ENCODE data around the gene TRPV5. TPM values are rescaled to one million over a fixed set of nuclear protein-coding genes. Genes with fewer than 3 reads are reported as not detected.
"Not testable (repeated sequence)": the region's sequence is repeated elsewhere in the genome, so short reads cannot be mapped to it uniquely, and the experiment has no call there.

TRPV5 gene
- not detected for total RNA-seq
- 0.05 TPM for total RNA-seq (2013)

GRCh38 chr7:142933624-142934023 is at the start of gene TRPV5:
Gene TRPV5, minus strand, starts transcription at chr7:142933746. Its CDS starts 287 bp downstream, at chr7:142933459.
- intact Hi-C loops (cut with micrococcal nuclease), result no loop called here
- Mint-ChIP-seq H3K4me3 (no peak within 1 kb of the TSS), H3K27me3 (ENCODE audit: low read depth in 2 of 2) (peaks cover 9 to 13% of the 10 kb centered on the region in 2 donors), H3K9me3 (no peaks in the 10 kb centered on the region), H3K36me3 (no peaks in the 10 kb centered on the region), H3K4me1 (no peaks in the 10 kb centered on the region), H3K27ac (no peak within 1 kb of the TSS)
- no peak for TF ChIP-seq CTCF (IDR thresholded peaks at IDR 0.05)
- Histone ChIP-seq H3K9me3 (ENCODE audit: control insufficient read depth, insufficient read depth, low read length) (no peaks in the 10 kb centered on the region), H3K4me1 (ENCODE audit: control insufficient read depth, insufficient read depth, low read length) (no peaks in the 10 kb centered on the region), H3K27ac (ENCODE audit: low read length) (no peak within 1 kb of the TSS), H3K4me3 (ENCODE audit: low read length) (no peak within 1 kb of the TSS), H3K36me3 (ENCODE audit: control insufficient read depth, insufficient read depth, low read length) (no peaks in the 10 kb centered on the region), H3K27me3 (ENCODE audit: control insufficient read depth, insufficient read depth, low read length) (no peaks in the 10 kb centered on the region)
- no peak for ATAC-seq
- DNase-seq, result no peak
- WGBS (ENCODE audit: insufficient coverage), result 45% methylated on average over 4 of the region's 4 CpGs

- H3K36me3 Mint-ChIP-seq; intact Hi-C loops (cut with micrococcal nuclease); ATAC-seq; H3K36me3 ChIP-seq (ENCODE audit: control insufficient read depth, insufficient read depth, low read length); H3K9me3 ChIP-seq (ENCODE audit: control insufficient read depth, insufficient read depth, low read length); H3K4me3 ChIP-seq (ENCODE audit: low read length); H3K4me1 Mint-ChIP-seq; H3K27me3 ChIP-seq (ENCODE audit: control insufficient read depth, insufficient read depth, low read length); H3K4me1 ChIP-seq (ENCODE audit: control insufficient read depth, insufficient read depth, low read length); H3K4me3 Mint-ChIP-seq; DNase-seq; H3K27ac Mint-ChIP-seq; H3K27ac ChIP-seq (ENCODE audit: low read length); H3K9me3 Mint-ChIP-seq: not testable (repeated sequence)
- H3K27me3 Mint-ChIP-seq (ENCODE audit: low read depth in 2 of 2), result peaks cover 33 to 39% of the 10 kb centered on the region in 2 donors
- 86% methylated on average over 2 of the region's 4 CpGs for WGBS (ENCODE audit: insufficient coverage)
Observed at GRCh38 chr7:142978402-142978801, 44.9 kb upstream of the TRPV5 start.

- DNase-seq, result no peak
- intact Hi-C loops (cut with micrococcal nuclease), result no loop called here
- ATAC-seq, result no peak
Observed at GRCh38 chr7:142974626-142975025, 41.1 kb upstream of the TRPV5 start.

GRCh38 chr7:142969183-142969582 is 35.6 kb upstream of the TRPV5 start:
- no peaks in the 10 kb centered on the region for H3K9me3 Mint-ChIP-seq
- Histone ChIP-seq H3K36me3 (ENCODE audit: control insufficient read depth, insufficient read depth, low read length) (no peaks in the 10 kb centered on the region), H3K9me3 (ENCODE audit: control insufficient read depth, insufficient read depth, low read length) (no peaks in the 10 kb centered on the region), H3K4me3 (ENCODE audit: low read length) (no peak overlapping the region), H3K27me3 (ENCODE audit: control insufficient read depth, insufficient read depth, low read length) (no peaks in the 10 kb centered on the region), H3K27ac (ENCODE audit: low read length) (no peak overlapping the region), H3K4me1 (ENCODE audit: control insufficient read depth, insufficient read depth, low read length) (no peaks in the 10 kb centered on the region)
- intact Hi-C loops (cut with micrococcal nuclease), result no loop called here
- no peaks in the 10 kb centered on the region for H3K4me1 Mint-ChIP-seq
- no peak for ATAC-seq
- 36% methylated on average over 4 of the region's 4 CpGs for WGBS (ENCODE audit: insufficient coverage)
- H3K36me3 Mint-ChIP-seq, result no peaks in the 10 kb centered on the region
- H3K27ac Mint-ChIP-seq, result no peak overlapping the region
- TF ChIP-seq CTCF (IDR thresholded peaks at IDR 0.05), result no peak
- DNase-seq, result no peak
- no peak overlapping the region for H3K4me3 Mint-ChIP-seq
- H3K27me3 Mint-ChIP-seq (ENCODE audit: low read depth in 2 of 2), result peaks cover 29 to 41% of the 10 kb centered on the region in 2 donors

More at GRCh38 chr7:142974626-142975025, 41.1 kb upstream of the TRPV5 start:
- Mint-ChIP-seq H3K4me1 (no peaks in the 10 kb centered on the region), H3K36me3 (no peaks in the 10 kb centered on the region), H3K27ac (no peak overlapping the region), H3K27me3 (ENCODE audit: low read depth in 2 of 2) (peaks cover 26 to 36% of the 10 kb centered on the region in 2 donors), H3K9me3 (no peaks in the 10 kb centered on the region), H3K4me3 (no peak overlapping the region)
- Histone ChIP-seq H3K36me3 (ENCODE audit: control insufficient read depth, insufficient read depth, low read length) (no peaks in the 10 kb centered on the region), H3K4me1 (ENCODE audit: control insufficient read depth, insufficient read depth, low read length) (no peaks in the 10 kb centered on the region), H3K27me3 (ENCODE audit: control insufficient read depth, insufficient read depth, low read length) (no peaks in the 10 kb centered on the region), H3K9me3 (ENCODE audit: control insufficient read depth, insufficient read depth, low read length) (no peaks in the 10 kb centered on the region), H3K27ac (ENCODE audit: low read length) (no peak overlapping the region), H3K4me3 (ENCODE audit: low read length) (no peak overlapping the region)
- no peak for TF ChIP-seq CTCF (IDR thresholded peaks at IDR 0.05)
- WGBS (ENCODE audit: insufficient coverage), result 80% methylated on average over 3 of the region's 3 CpGs

All from natural killer cell (primary cell).